Erythroblast (primary cell): ENCODE measurements around the gene TPX2.

Experiments
- GATA1 ChIP-seq: IDR thresholded peaks from 2 replicates; pipeline ENCODE4 v1.6.1; 2011; ENCODE audit warnings: low read depth, mild to moderate bottlenecking, control low read depth, low read length, moderate library complexity
- POLR2A ChIP-seq: IDR thresholded peaks from 2 replicates; pipeline ENCODE4 v1.6.1; 2011; ENCODE audit warnings: mild to moderate bottlenecking, low read length

GRCh38 chr20:31708736-31709534 lies 30.2 kb upstream of the TPX2 start:
- no peak for TF ChIP-seq POLR2A
- no peak for TF ChIP-seq GATA1
